ENCODE data around the gene ARL16. TPM values are rescaled to one million over a fixed set of nuclear protein-coding genes. Genes with fewer than 3 reads are reported as not detected.

The ARL16 gene
- total RNA-seq, 1 donor from 2014 or later: 19.5 TPM

DNA sequence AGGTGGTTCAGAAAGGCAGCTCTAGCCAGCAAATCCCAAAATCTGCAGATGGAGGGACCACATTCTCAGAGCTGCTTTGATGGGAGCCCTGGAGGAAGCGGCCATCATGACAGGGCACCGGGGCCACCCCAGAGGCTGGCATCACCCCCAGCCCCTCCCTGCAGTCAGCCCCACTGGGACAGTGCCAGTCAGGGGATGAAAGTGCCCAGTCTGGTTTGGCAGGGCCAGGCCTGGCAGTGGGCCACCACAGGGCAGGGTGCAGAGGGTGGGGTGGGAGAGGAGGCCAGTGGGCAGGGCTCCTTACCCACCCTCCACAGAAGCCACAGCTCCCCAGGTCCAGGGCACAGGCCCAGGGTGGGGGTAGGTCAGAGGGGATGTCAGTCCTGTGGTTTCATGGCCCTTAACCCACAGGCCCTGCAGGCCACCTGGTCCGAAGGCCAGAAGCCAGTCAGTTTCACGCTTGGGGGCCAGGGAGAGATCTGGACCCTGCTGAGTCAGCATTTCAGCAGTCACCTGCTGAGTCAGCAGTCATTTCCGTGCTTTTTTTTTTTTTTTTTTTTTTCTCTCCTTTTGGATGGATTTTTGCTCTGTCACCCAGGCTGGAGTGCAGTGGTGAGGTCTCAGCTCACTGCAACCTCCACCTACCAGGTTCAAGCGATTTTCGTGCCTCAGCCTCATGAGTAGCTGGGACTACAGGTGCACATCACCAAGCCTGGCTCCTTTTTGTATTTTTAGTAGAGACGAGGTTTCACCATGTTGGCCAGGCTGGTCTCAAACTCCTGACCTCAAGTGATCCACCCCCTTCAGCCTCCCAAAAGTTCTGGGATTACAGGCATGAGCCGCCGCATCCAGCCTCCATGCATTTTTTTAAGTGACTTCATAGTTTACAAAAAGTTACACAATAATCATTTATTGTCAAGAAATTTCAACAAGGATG, 38.9 kb upstream of the ARL16 start:
- no peaks in the 10 kb centered on the region for H3K36me3 ChIP-seq
- intact Hi-C loops (cut with DNase I): no loop called here
- H3K27me3 ChIP-seq: no peaks in the 10 kb centered on the region
- ATAC-seq (peak; percentile 91), DNase-seq (peak; percentile 92)
- H3K9me3 ChIP-seq: no peaks in the 10 kb centered on the region
- H3K4me1 ChIP-seq: peaks cover 7% of the 10 kb centered on the region
- no peak overlapping the region for H3K4me3 ChIP-seq
- no peak overlapping the region for H3K27ac ChIP-seq
- TF ChIP-seq, protein P1, sequence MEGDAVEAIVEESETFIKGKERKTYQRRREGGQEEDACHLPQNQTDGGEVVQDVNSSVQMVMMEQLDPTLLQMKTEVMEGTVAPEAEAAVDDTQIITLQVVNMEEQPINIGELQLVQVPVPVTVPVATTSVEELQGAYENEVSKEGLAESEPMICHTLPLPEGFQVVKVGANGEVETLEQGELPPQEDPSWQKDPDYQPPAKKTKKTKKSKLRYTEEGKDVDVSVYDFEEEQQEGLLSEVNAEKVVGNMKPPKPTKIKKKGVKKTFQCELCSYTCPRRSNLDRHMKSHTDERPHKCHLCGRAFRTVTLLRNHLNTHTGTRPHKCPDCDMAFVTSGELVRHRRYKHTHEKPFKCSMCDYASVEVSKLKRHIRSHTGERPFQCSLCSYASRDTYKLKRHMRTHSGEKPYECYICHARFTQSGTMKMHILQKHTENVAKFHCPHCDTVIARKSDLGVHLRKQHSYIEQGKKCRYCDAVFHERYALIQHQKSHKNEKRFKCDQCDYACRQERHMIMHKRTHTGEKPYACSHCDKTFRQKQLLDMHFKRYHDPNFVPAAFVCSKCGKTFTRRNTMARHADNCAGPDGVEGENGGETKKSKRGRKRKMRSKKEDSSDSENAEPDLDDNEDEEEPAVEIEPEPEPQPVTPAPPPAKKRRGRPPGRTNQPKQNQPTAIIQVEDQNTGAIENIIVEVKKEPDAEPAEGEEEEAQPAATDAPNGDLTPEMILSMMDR (IDR thresholded peaks at IDR 0.05): no peak

DNA sequence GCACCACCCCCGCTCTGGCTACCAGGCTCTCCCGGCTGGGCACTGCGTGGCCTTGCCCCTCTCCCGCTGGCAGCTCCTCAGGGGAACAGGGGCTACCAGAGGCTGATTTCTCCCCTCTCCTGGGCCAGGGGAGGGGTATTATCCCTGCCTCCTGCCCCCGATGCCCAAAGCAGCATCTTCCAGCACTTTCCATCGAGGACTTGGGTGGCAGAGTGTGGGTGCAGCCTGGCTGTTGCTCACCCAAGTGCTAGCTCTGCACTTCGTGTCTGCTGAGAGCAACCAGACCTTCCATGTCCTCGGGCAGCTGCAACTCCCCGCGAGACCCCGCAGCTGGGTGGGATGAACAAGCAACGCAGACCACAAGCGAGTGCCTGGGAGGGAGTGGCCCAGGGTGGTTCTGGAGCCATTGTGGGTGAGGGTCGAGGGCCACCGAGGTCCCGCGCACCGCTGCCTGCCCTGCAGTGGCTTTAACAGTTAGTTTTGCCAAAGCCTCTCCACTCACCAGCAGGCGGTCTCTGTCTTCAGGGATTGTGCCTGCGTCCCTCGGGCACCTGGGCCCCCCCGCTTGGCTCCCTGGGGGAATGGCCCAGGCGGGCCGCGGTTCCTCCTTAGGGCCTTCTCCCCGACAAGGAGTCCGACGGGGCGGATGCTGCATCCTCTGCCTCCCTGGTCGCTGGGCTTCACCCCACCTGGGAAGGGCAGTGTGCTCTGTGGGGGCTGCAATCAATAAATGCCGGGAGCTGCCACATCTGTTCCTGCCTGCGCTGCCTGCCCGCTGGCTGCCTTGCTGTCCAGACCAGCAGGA, 36.9 kb upstream of the ARL16 start:
- H3K4me3 ChIP-seq: no peak overlapping the region
- no peak for ATAC-seq
- DNase-seq: peak; percentile 64
- TF ChIP-seq, protein P1 (IDR thresholded peaks at IDR 0.05): no peak
- peaks cover 7% of the 10 kb centered on the region for H3K4me1 ChIP-seq
- intact Hi-C loops (cut with DNase I): no loop called here
- no peaks in the 10 kb centered on the region for H3K9me3 ChIP-seq
- no peaks in the 10 kb centered on the region for H3K27me3 ChIP-seq
- H3K27ac ChIP-seq: no peak overlapping the region
- H3K36me3 ChIP-seq: no peaks in the 10 kb centered on the region

GRCh38 chr17:81719410-81720266, 36.0 kb upstream of the ARL16 start:
- intact Hi-C loops (cut with DNase I): no loop called here
- Histone ChIP-seq H3K4me1 (peaks cover 7% of the 10 kb centered on the region), H3K4me3 (no peak overlapping the region), H3K36me3 (no peaks in the 10 kb centered on the region), H3K9me3 (no peaks in the 10 kb centered on the region), H3K27ac (no peak overlapping the region), H3K27me3 (no peaks in the 10 kb centered on the region)
- no peak for ATAC-seq
- DNase-seq: peak; percentile 62
- TF ChIP-seq, protein P1 (IDR thresholded peaks at IDR 0.05): no peak

DNA sequence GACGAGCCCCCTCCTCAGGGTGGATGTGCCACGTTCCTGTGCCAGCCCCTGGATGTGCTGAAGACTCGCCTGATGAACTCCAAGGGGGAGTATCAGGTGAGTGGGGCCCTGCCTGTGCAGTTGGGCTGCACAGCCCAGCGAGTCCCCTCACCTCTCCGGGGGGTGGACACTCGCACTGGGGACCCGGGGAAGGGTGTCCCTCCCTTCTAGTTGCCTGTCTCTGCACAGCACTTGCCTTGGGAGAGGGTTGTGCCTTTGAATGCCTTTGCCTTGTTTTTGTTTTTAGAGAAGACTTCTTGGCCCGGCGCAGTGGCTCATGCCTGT, 34.1 kb upstream of the ARL16 start:
- no peak for ATAC-seq
- Histone ChIP-seq H3K36me3 (no peaks in the 10 kb centered on the region), H3K4me3 (no peak overlapping the region)

More for the DNA sequence above, 34.1 kb upstream of the ARL16 start:
- Histone ChIP-seq H3K4me1 (peaks cover 17% of the 10 kb centered on the region), H3K27ac (no peak overlapping the region), H3K27me3 (no peaks in the 10 kb centered on the region), H3K9me3 (no peaks in the 10 kb centered on the region)
- intact Hi-C loops (cut with DNase I): no loop called here
- DNase-seq: no peak
- TF ChIP-seq, protein P1 (IDR thresholded peaks at IDR 0.05): no peak

Measured in upper lobe of right lung (tissue), 1 donor.